Effector CD8-positive, alpha-beta T cell (primary cell): ENCODE measurements around the gene SLC35A3.
"Not testable (repeated sequence)": the region's sequence is repeated elsewhere in the genome, so short reads cannot be mapped to it uniquely, and the experiment has no call there.

Experiments used
- DNase-seq: peaks from one replicate; lab custom pipeline; 2025; lab: John Stamatoyannopoulos, UW

Gene SLC35A3

GRCh38 chr1:100035214-100035613, 65.4 kb downstream of the SLC35A3 start:
- DNase-seq, result no peak

GRCh38 chr1:100036718-100037655, 67.2 kb downstream of the SLC35A3 start:
- no peak for DNase-seq

GRCh38 chr1:100037656-100037926, 67.8 kb downstream of the SLC35A3 start:
- no peak for DNase-seq

GRCh38 chr1:100037927-100038659, 68.3 kb downstream of the SLC35A3 start:
- DNase-seq, result peak; percentile 77

GRCh38 chr1:100038660-100039287, 69.0 kb downstream of the SLC35A3 start:
- peak; percentile 44 for DNase-seq

- no peak for DNase-seq
These were observed 69.8 kb downstream of the SLC35A3 start for GRCh38 chr1:100039591-100039990.

GRCh38 chr1:100045206-100045605, 75.4 kb downstream of the SLC35A3 start:
- no peak for DNase-seq

GRCh38 chr1:100047235-100047708, 77.5 kb downstream of the SLC35A3 start:
- not testable (repeated sequence) for DNase-seq

GRCh38 chr1:100050139-100050538, 80.3 kb downstream of the SLC35A3 start:
- no peak for DNase-seq

GRCh38 chr1:100051401-100051800, 81.6 kb downstream of the SLC35A3 start:
- no peak for DNase-seq

GRCh38 chr1:100051893-100052292, 82.1 kb downstream of the SLC35A3 start:
- DNase-seq, result no peak

- no peak for DNase-seq
These were observed 83.3 kb downstream of the SLC35A3 start for GRCh38 chr1:100053119-100053518.

- no peak for DNase-seq
These were observed 83.9 kb downstream of the SLC35A3 start for GRCh38 chr1:100053727-100054126.

- no peak for DNase-seq
These were observed 91.9 kb downstream of the SLC35A3 start for GRCh38 chr1:100061681-100062080.

- no peak for DNase-seq
These were observed 95.6 kb downstream of the SLC35A3 start for GRCh38 chr1:100065183-100065968.

GRCh38 chr1:100065969-100066227, 96.1 kb downstream of the SLC35A3 start:
- no peak for DNase-seq

GRCh38 chr1:100070201-100070939, 100.6 kb downstream of the SLC35A3 start:
- DNase-seq, result no peak

GRCh38 chr1:100073531-100073930, 103.7 kb downstream of the SLC35A3 start:
- no peak for DNase-seq

GRCh38 chr1:100074604-100075395, 105.0 kb downstream of the SLC35A3 start:
- DNase-seq, result no peak

- no peak for DNase-seq
These were observed 106.0 kb downstream of the SLC35A3 start for GRCh38 chr1:100075773-100076172.

GRCh38 chr1:100076319-100076718, 106.5 kb downstream of the SLC35A3 start:
- no peak for DNase-seq
